Measurements from ENCODE around the gene DOC2B. TPM values are rescaled to one million over a fixed set of nuclear protein-coding genes. Genes with fewer than 3 reads are reported as not detected.

Gene DOC2B
- total RNA-seq, 1 experiment from 2014 or later = 2.7 TPM

DNA sequence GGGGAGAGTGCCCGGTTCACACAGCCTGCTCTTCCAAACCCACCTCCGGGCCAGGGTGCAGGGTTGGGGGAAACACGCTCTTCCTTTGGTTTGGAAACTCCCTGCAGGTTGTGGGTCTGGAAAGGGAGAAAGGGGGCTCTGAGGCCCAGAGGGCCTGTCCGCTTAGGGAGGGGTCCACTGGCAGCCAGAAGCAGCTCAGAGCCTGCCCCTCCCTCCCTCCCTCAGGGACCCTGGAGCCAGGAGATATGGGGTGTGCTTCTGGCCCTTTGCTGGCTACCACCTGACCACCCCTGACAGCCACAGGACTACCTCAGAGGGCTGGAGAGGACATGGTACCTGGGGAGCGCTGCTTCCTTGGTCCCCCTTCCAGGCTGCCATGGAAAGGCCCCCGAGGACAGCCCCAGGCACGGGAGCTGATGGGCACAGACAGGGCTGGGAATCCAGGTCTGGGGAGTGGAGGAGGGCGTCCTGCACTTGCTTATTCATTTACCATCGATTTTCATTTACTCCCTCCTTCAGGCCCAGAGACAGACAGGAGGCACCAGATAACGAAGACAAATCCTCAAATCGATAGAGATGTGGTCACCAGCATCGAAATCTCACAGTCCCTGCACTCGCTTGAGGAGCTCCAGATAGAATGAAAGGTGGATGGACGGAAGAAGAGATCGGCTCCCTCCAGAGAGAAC, 48.4 kb upstream of the DOC2B start (continued):
- TF ChIP-seq PRRX2 (CRISPR knock-in tag; IDR thresholded peaks at IDR 0.05) = no peak
- TF ChIP-seq, protein P1, sequence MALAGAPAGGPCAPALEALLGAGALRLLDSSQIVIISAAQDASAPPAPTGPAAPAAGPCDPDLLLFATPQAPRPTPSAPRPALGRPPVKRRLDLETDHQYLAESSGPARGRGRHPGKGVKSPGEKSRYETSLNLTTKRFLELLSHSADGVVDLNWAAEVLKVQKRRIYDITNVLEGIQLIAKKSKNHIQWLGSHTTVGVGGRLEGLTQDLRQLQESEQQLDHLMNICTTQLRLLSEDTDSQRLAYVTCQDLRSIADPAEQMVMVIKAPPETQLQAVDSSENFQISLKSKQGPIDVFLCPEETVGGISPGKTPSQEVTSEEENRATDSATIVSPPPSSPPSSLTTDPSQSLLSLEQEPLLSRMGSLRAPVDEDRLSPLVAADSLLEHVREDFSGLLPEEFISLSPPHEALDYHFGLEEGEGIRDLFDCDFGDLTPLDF (CRISPR knock-in tag; IDR thresholded peaks at IDR 0.05) = no peak
- TF ChIP-seq, protein P2, sequence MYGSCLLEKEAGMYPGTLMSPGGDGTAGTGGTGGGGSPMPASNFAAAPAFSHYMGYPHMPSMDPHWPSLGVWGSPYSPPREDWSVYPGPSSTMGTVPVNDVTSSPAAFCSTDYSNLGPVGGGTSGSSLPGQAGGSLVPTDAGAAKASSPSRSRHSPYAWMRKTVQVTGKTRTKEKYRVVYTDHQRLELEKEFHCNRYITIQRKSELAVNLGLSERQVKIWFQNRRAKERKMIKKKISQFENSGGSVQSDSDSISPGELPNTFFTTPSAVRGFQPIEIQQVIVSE (CRISPR knock-in tag; IDR thresholded peaks at IDR 0.05; ENCODE audit: borderline replicate concordance) = no peak
- no peak for TF ChIP-seq RORB (CRISPR knock-in tag; IDR thresholded peaks at IDR 0.05)
- no peak for TF ChIP-seq MYBL2 (CRISPR knock-in tag; IDR thresholded peaks at IDR 0.05)
- TF ChIP-seq FOXK1 (CRISPR knock-in tag; IDR thresholded peaks at IDR 0.05) = no peak
- no peak for TF ChIP-seq ZBTB21 (CRISPR knock-in tag; IDR thresholded peaks at IDR 0.05; ENCODE audit: borderline replicate concordance)
- TF ChIP-seq GTF2I (CRISPR knock-in tag; conservative IDR thresholded peaks at IDR 0.05) = no peak
- no peak for TF ChIP-seq GRHL2 (CRISPR knock-in tag; IDR thresholded peaks at IDR 0.05; ENCODE audit: insufficient replicate concordance, severe bottlenecking)

DNA sequence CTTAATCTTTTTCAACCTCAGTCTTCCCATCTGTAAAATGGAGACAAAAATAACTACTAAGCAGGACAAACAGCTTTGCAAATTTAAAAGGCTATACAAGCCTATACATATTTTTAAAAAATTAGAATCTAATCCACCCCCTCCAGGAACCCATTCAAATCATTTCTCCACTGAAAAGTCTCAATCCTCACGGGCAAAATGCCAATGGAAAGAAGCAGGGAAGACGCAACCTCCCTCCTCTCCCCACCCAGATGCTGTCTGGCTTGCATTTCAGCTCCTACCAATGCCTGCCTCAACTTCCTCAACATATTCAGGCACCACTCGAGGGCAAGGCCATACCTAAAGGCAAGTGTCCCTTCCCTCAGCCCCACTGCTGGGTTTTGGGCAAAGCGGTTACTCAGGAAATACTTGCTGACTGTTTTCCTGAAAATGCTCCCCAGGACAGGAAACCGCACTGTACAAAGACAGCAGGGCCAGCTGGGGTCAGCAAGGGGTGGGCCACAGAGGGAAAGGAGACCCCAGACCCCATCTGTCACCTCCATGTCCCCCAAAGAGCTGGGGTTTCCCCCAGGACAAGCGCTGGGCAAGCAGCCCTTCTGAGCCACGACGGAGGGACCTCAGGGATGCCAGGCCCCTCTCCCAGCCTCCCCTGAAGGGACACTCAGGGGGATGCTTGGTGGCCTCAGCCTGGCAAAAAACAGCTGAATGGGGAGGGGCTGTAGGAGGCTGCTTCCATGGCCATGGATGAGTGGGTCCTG, 47.7 kb upstream of the DOC2B start:
- Mint-ChIP-seq H3K4me1 (peaks cover 13% of the 10 kb centered on the region), H3K27me3 (ENCODE audit: low read depth) (no peaks in the 10 kb centered on the region), H3K27ac (no peak overlapping the region), H3K4me3 (no peak overlapping the region), H3K36me3 (no peaks in the 10 kb centered on the region), H3K9me3 (no peaks in the 10 kb centered on the region; the same call in 1 of the 2 replicates)
- DNase-seq (ENCODE audit: low spot score) (peak; percentile 6), ATAC-seq (no peak)
- no peak for TF ChIP-seq JAZF1 (CRISPR knock-in tag; IDR thresholded peaks at IDR 0.05)
- no peak for TF ChIP-seq ATF1 (CRISPR knock-in tag; IDR thresholded peaks at IDR 0.05)
- TF ChIP-seq, protein P3, sequence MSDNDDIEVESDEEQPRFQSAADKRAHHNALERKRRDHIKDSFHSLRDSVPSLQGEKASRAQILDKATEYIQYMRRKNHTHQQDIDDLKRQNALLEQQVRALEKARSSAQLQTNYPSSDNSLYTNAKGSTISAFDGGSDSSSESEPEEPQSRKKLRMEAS (CRISPR knock-in tag; IDR thresholded peaks at IDR 0.05) = no peak
- TF ChIP-seq, protein P4, sequence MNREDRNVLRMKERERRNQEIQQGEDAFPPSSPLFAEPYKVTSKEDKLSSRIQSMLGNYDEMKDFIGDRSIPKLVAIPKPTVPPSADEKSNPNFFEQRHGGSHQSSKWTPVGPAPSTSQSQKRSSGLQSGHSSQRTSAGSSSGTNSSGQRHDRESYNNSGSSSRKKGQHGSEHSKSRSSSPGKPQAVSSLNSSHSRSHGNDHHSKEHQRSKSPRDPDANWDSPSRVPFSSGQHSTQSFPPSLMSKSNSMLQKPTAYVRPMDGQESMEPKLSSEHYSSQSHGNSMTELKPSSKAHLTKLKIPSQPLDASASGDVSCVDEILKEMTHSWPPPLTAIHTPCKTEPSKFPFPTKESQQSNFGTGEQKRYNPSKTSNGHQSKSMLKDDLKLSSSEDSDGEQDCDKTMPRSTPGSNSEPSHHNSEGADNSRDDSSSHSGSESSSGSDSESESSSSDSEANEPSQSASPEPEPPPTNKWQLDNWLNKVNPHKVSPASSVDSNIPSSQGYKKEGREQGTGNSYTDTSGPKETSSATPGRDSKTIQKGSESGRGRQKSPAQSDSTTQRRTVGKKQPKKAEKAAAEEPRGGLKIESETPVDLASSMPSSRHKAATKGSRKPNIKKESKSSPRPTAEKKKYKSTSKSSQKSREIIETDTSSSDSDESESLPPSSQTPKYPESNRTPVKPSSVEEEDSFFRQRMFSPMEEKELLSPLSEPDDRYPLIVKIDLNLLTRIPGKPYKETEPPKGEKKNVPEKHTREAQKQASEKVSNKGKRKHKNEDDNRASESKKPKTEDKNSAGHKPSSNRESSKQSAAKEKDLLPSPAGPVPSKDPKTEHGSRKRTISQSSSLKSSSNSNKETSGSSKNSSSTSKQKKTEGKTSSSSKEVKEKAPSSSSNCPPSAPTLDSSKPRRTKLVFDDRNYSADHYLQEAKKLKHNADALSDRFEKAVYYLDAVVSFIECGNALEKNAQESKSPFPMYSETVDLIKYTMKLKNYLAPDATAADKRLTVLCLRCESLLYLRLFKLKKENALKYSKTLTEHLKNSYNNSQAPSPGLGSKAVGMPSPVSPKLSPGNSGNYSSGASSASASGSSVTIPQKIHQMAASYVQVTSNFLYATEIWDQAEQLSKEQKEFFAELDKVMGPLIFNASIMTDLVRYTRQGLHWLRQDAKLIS (CRISPR knock-in tag; IDR thresholded peaks at IDR 0.05; ENCODE audit: borderline replicate concordance) = no peak
- TF ChIP-seq NFYB (CRISPR knock-in tag; conservative IDR thresholded peaks at IDR 0.05; ENCODE audit: low read depth) = no peak
- TF ChIP-seq KAT7 (CRISPR knock-in tag; IDR thresholded peaks at IDR 0.05; ENCODE audit: borderline replicate concordance) = no peak
- TF ChIP-seq, protein P5, sequence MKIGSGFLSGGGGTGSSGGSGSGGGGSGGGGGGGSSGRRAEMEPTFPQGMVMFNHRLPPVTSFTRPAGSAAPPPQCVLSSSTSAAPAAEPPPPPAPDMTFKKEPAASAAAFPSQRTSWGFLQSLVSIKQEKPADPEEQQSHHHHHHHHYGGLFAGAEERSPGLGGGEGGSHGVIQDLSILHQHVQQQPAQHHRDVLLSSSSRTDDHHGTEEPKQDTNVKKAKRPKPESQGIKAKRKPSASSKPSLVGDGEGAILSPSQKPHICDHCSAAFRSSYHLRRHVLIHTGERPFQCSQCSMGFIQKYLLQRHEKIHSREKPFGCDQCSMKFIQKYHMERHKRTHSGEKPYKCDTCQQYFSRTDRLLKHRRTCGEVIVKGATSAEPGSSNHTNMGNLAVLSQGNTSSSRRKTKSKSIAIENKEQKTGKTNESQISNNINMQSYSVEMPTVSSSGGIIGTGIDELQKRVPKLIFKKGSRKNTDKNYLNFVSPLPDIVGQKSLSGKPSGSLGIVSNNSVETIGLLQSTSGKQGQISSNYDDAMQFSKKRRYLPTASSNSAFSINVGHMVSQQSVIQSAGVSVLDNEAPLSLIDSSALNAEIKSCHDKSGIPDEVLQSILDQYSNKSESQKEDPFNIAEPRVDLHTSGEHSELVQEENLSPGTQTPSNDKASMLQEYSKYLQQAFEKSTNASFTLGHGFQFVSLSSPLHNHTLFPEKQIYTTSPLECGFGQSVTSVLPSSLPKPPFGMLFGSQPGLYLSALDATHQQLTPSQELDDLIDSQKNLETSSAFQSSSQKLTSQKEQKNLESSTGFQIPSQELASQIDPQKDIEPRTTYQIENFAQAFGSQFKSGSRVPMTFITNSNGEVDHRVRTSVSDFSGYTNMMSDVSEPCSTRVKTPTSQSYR (CRISPR knock-in tag; IDR thresholded peaks at IDR 0.05) = no peak
- TF ChIP-seq CBFB (CRISPR knock-in tag; IDR thresholded peaks at IDR 0.05; ENCODE audit: low read depth) = no peak
- no peak for TF ChIP-seq CREM (CRISPR knock-in tag; IDR thresholded peaks at IDR 0.05)
- no peak for TF ChIP-seq JUN (CRISPR knock-in tag; IDR thresholded peaks at IDR 0.05)
- TF ChIP-seq ZNF232 (CRISPR knock-in tag; IDR thresholded peaks at IDR 0.05) = no peak
- no peak for TF ChIP-seq GABPB1 (CRISPR knock-in tag; IDR thresholded peaks at IDR 0.05)
- ChIA-PET POLR2A (no interaction called here), CTCF (interaction anchor here (1.4 kb wide), 1 partner anchor 80 kb away, joined by 3 read pairs; no protein-coding TSS in a partner anchor)
